Measurements from ENCODE around the gene RABGAP1L. TPM values are rescaled to one million over a fixed set of nuclear protein-coding genes. Genes with fewer than 3 reads are reported as not detected.

RABGAP1L gene
- total RNA-seq, 1 donor from 2014 or later = 30.3 TPM

- Histone ChIP-seq H3K4me3 (ENCODE audit: low read length in 3 of 3) (no peak overlapping the region), H3K27ac (ENCODE audit: low read depth, low read length) (no peak overlapping the region), H3K9me3 (ENCODE audit: control insufficient read depth in 3 of 3, low read length in 3 of 3) (no peaks in the 10 kb centered on the region), H3K9ac (ENCODE audit: low read depth in 1 of 3, low read length in 3 of 3) (no peak overlapping the region), H3K27me3 (ENCODE audit: control insufficient read depth in 3 of 3, insufficient read depth in 3 of 3, low read length in 3 of 3) (no peaks in the 10 kb centered on the region), H3K36me3 (ENCODE audit: control insufficient read depth in 3 of 3, insufficient read depth in 3 of 3, low read length in 3 of 3) (no peaks in the 10 kb centered on the region), H3K4me1 (ENCODE audit: control insufficient read depth in 3 of 3, insufficient read depth in 3 of 3, low read length in 3 of 3) (no peaks in the 10 kb centered on the region)
Measured at GRCh38 chr1:174153085-174153824, 6.1 kb upstream of the RABGAP1L start.

- Histone ChIP-seq H3K36me3 (ENCODE audit: control insufficient read depth in 3 of 3, insufficient read depth in 3 of 3, low read length in 3 of 3) (no peaks in the 10 kb centered on the region), H3K27ac (ENCODE audit: low read depth, low read length) (no peak overlapping the region), H3K9me3 (ENCODE audit: control insufficient read depth in 3 of 3, low read length in 3 of 3) (no peaks in the 10 kb centered on the region), H3K4me1 (ENCODE audit: control insufficient read depth in 3 of 3, insufficient read depth in 3 of 3, low read length in 3 of 3) (peaks cover 0 to 4% (median 2%) of the 10 kb centered on the region in 3 donors), H3K4me3 (ENCODE audit: low read length in 3 of 3) (no peak overlapping the region), H3K9ac (ENCODE audit: low read depth in 1 of 3, low read length in 3 of 3) (no peak overlapping the region), H3K27me3 (ENCODE audit: control insufficient read depth in 3 of 3, insufficient read depth in 3 of 3, low read length in 3 of 3) (no peaks in the 10 kb centered on the region)
Measured at GRCh38 chr1:174153825-174154107, 5.6 kb upstream of the RABGAP1L start.

DNA sequence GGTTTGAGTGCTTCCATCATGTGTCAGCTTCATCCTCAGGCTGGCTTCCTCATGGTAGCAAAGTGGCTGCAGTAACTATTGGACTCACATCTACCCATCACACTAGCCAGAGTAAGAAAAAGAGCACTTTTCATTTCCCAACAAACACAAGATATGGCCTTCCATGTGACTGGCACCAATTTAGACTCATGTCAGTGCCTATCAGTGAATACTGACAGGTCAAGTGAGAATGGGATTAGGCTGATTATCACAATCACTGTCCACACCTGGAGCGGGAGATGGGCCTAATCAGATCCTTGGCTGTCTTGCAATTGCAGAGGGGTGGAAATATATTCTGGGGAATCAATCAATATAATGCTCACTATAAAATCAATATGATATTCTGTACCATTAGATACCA is 2.9 kb upstream of the RABGAP1L start:
- no peak overlapping the region for H3K4me3 ChIP-seq (ENCODE audit: low read length in 3 of 3)
- no peaks in the 10 kb centered on the region for H3K9me3 ChIP-seq (ENCODE audit: control insufficient read depth in 3 of 3, low read length in 3 of 3)
- H3K9ac ChIP-seq (ENCODE audit: low read depth in 1 of 3, low read length in 3 of 3) = no peak overlapping the region
- H3K4me1 ChIP-seq (ENCODE audit: control insufficient read depth in 3 of 3, insufficient read depth in 3 of 3, low read length in 3 of 3) = peaks cover 6 to 12% (median 12%) of the 10 kb centered on the region in 3 donors
- no peaks in the 10 kb centered on the region for H3K36me3 ChIP-seq (ENCODE audit: control insufficient read depth in 3 of 3, insufficient read depth in 3 of 3, low read length in 3 of 3)
- no peak overlapping the region for H3K27ac ChIP-seq (ENCODE audit: low read depth, low read length)
- no peaks in the 10 kb centered on the region for H3K27me3 ChIP-seq (ENCODE audit: control insufficient read depth in 3 of 3, insufficient read depth in 3 of 3, low read length in 3 of 3)

GRCh38 chr1:174157157-174157806 is 2.0 kb upstream of the RABGAP1L start:
- H3K27me3 ChIP-seq (ENCODE audit: control insufficient read depth in 3 of 3, insufficient read depth in 3 of 3, low read length in 3 of 3) = no peaks in the 10 kb centered on the region
- no peak overlapping the region for H3K27ac ChIP-seq (ENCODE audit: low read depth, low read length)
- peaks cover 6 to 12% (median 12%) of the 10 kb centered on the region in 3 donors for H3K4me1 ChIP-seq (ENCODE audit: control insufficient read depth in 3 of 3, insufficient read depth in 3 of 3, low read length in 3 of 3)
- no peak overlapping the region for H3K9ac ChIP-seq (ENCODE audit: low read depth in 1 of 3, low read length in 3 of 3)
- no peaks in the 10 kb centered on the region for H3K36me3 ChIP-seq (ENCODE audit: control insufficient read depth in 3 of 3, insufficient read depth in 3 of 3, low read length in 3 of 3)
- H3K4me3 ChIP-seq (ENCODE audit: low read length in 3 of 3) = no peak overlapping the region
- no peaks in the 10 kb centered on the region for H3K9me3 ChIP-seq (ENCODE audit: control insufficient read depth in 3 of 3, low read length in 3 of 3)

GRCh38 chr1:174158767-174159251 is 511 bp upstream of the RABGAP1L start:
- H3K4me1 ChIP-seq (ENCODE audit: control insufficient read depth in 3 of 3, insufficient read depth in 3 of 3, low read length in 3 of 3) = peaks cover 6 to 12% (median 12%) of the 10 kb centered on the region in 3 donors
- no peaks in the 10 kb centered on the region for H3K9me3 ChIP-seq (ENCODE audit: control insufficient read depth in 3 of 3, low read length in 3 of 3)
- no peaks in the 10 kb centered on the region for H3K36me3 ChIP-seq (ENCODE audit: control insufficient read depth in 3 of 3, insufficient read depth in 3 of 3, low read length in 3 of 3)
- peak overlapping the region; percentile 83 for H3K27ac ChIP-seq (ENCODE audit: low read depth, low read length)
- no peaks in the 10 kb centered on the region for H3K27me3 ChIP-seq (ENCODE audit: control insufficient read depth in 3 of 3, insufficient read depth in 3 of 3, low read length in 3 of 3)
- H3K4me3 ChIP-seq (ENCODE audit: low read length in 3 of 3) = peak overlapping the region; percentile 69 to 89 (median 87)
- peak overlapping the region; percentile 86 to 93 (median 92) for H3K9ac ChIP-seq (ENCODE audit: low read depth in 1 of 3, low read length in 3 of 3)

- peak overlapping the region; percentile 83 for H3K27ac ChIP-seq (ENCODE audit: low read depth, low read length)
- peaks cover 6 to 12% (median 12%) of the 10 kb centered on the region in 3 donors for H3K4me1 ChIP-seq (ENCODE audit: control insufficient read depth in 3 of 3, insufficient read depth in 3 of 3, low read length in 3 of 3)
Measured at GRCh38 chr1:174160109-174160473, 771 bp downstream of the RABGAP1L start.

GRCh38 chr1:174160603-174161002 is 1.3 kb downstream of the RABGAP1L start:
- H3K36me3 ChIP-seq (ENCODE audit: control insufficient read depth in 3 of 3, insufficient read depth in 3 of 3, low read length in 3 of 3) = no peaks in the 10 kb centered on the region
- H3K27me3 ChIP-seq (ENCODE audit: control insufficient read depth in 3 of 3, insufficient read depth in 3 of 3, low read length in 3 of 3) = no peaks in the 10 kb centered on the region
- peaks cover 6 to 12% (median 12%) of the 10 kb centered on the region in 3 donors for H3K4me1 ChIP-seq (ENCODE audit: control insufficient read depth in 3 of 3, insufficient read depth in 3 of 3, low read length in 3 of 3)
- H3K9ac ChIP-seq (ENCODE audit: low read depth in 1 of 3, low read length in 3 of 3) = peak overlapping the region; percentile 74 to 90 (median 86)
- no peaks in the 10 kb centered on the region for H3K9me3 ChIP-seq (ENCODE audit: control insufficient read depth in 3 of 3, low read length in 3 of 3)
- H3K4me3 ChIP-seq (ENCODE audit: low read length in 3 of 3) = peak overlapping the region; percentile 87 to 88 (median 87)
- peak overlapping the region; percentile 83 for H3K27ac ChIP-seq (ENCODE audit: low read depth, low read length)

More at GRCh38 chr1:174160109-174160473, 771 bp downstream of the RABGAP1L start:
- H3K9me3 ChIP-seq (ENCODE audit: control insufficient read depth in 3 of 3, low read length in 3 of 3) = no peaks in the 10 kb centered on the region
- peak overlapping the region; percentile 87 to 88 (median 87) for H3K4me3 ChIP-seq (ENCODE audit: low read length in 3 of 3)
- no peaks in the 10 kb centered on the region for H3K36me3 ChIP-seq (ENCODE audit: control insufficient read depth in 3 of 3, insufficient read depth in 3 of 3, low read length in 3 of 3)
- H3K27me3 ChIP-seq (ENCODE audit: control insufficient read depth in 3 of 3, insufficient read depth in 3 of 3, low read length in 3 of 3) = no peaks in the 10 kb centered on the region
- H3K9ac ChIP-seq (ENCODE audit: low read depth in 1 of 3, low read length in 3 of 3) = peak overlapping the region; percentile 74 to 90 (median 86)

GRCh38 chr1:174161813-174162212 is 2.5 kb downstream of the RABGAP1L start:
- no peak overlapping the region for H3K27ac ChIP-seq (ENCODE audit: low read depth, low read length)
- no peaks in the 10 kb centered on the region for H3K27me3 ChIP-seq (ENCODE audit: control insufficient read depth in 3 of 3, insufficient read depth in 3 of 3, low read length in 3 of 3)
- H3K9me3 ChIP-seq (ENCODE audit: control insufficient read depth in 3 of 3, low read length in 3 of 3) = no peaks in the 10 kb centered on the region
- no peak overlapping the region for H3K4me3 ChIP-seq (ENCODE audit: low read length in 3 of 3)
- H3K36me3 ChIP-seq (ENCODE audit: control insufficient read depth in 3 of 3, insufficient read depth in 3 of 3, low read length in 3 of 3) = no peaks in the 10 kb centered on the region
- peaks cover 9 to 16% (median 12%) of the 10 kb centered on the region in 3 donors for H3K4me1 ChIP-seq (ENCODE audit: control insufficient read depth in 3 of 3, insufficient read depth in 3 of 3, low read length in 3 of 3)
- no peak overlapping the region for H3K9ac ChIP-seq (ENCODE audit: low read depth in 1 of 3, low read length in 3 of 3)

GRCh38 chr1:174164826-174165225 is 5.5 kb downstream of the RABGAP1L start:
- no peak overlapping the region for H3K27ac ChIP-seq (ENCODE audit: low read depth, low read length)
- no peak overlapping the region for H3K4me3 ChIP-seq (ENCODE audit: low read length in 3 of 3)
- H3K9ac ChIP-seq (ENCODE audit: low read depth in 1 of 3, low read length in 3 of 3) = no peak overlapping the region
- no peaks in the 10 kb centered on the region for H3K9me3 ChIP-seq (ENCODE audit: control insufficient read depth in 3 of 3, low read length in 3 of 3)
- peaks cover 6 to 12% (median 11%) of the 10 kb centered on the region in 3 donors for H3K4me1 ChIP-seq (ENCODE audit: control insufficient read depth in 3 of 3, insufficient read depth in 3 of 3, low read length in 3 of 3)
- H3K36me3 ChIP-seq (ENCODE audit: control insufficient read depth in 3 of 3, insufficient read depth in 3 of 3, low read length in 3 of 3) = no peaks in the 10 kb centered on the region
- H3K27me3 ChIP-seq (ENCODE audit: control insufficient read depth in 3 of 3, insufficient read depth in 3 of 3, low read length in 3 of 3) = no peaks in the 10 kb centered on the region

DNA sequence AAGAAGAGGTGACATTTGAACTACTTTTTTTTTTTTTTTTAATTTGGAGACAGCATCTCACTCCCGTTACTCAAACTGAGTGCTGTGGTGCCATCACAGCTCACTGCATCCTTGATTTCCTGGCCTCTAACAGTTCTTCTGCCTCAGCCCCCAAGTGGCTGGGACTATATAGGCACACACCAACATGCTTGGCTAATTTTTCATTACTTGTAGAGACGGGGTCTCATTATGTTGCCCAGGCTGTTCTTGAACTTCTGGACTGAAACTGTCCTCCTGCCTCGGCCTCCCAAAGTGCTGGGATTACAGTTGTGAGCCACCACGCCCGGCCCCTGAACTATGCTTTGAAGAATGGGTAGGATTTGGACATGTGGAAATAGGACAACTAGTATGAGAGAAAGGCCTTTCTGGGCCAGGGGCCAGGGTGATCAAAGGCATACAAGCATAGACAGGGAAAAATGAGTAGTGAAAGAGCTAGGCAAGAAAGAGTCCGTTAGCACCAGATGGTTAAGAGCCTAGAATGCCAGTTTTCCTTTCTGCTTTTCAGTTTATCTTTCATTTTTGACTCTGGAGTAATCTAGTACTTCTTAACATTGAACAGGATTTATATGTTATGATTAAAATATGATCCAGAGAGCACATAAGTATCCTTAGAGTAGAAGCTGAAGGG is 6.3 kb downstream of the RABGAP1L start:
- Histone ChIP-seq H3K36me3 (ENCODE audit: control insufficient read depth in 3 of 3, insufficient read depth in 3 of 3, low read length in 3 of 3) (no peaks in the 10 kb centered on the region), H3K27me3 (ENCODE audit: control insufficient read depth in 3 of 3, insufficient read depth in 3 of 3, low read length in 3 of 3) (no peaks in the 10 kb centered on the region), H3K4me1 (ENCODE audit: control insufficient read depth in 3 of 3, insufficient read depth in 3 of 3, low read length in 3 of 3) (peaks cover 0 to 6% (median 5%) of the 10 kb centered on the region in 3 donors), H3K9me3 (ENCODE audit: control insufficient read depth in 3 of 3, low read length in 3 of 3) (no peaks in the 10 kb centered on the region), H3K9ac (ENCODE audit: low read depth in 1 of 3, low read length in 3 of 3) (no peak overlapping the region), H3K4me3 (ENCODE audit: low read length in 3 of 3) (no peak overlapping the region), H3K27ac (ENCODE audit: low read depth, low read length) (no peak overlapping the region)

Measured in skeletal muscle tissue (tissue), 4 donors.